Upper lobe of right lung (tissue), 1 donor: ENCODE measurements around the gene CMIP. TPM values are rescaled to one million over a fixed set of nuclear protein-coding genes. Genes with fewer than 3 reads are reported as not detected.
A peak's percentile ranks its signal among the peaks of the same experiment; 100 is the strongest.

ENCODE experiments used
- ATAC-seq: fragments of 200-7000 bp; cut with Tn5 transposase; one replicate; pipeline ENCODE4 v1.9.1; 2020; ENCODE audit warnings: mild to moderate bottlenecking, moderate library complexity
- DNase-seq: peaks from one replicate; pipeline ENCODE4 v3.0.0-alpha.2; 2020
- H3K27ac ChIP-seq: fragments of 200-600 bp; one replicate; pipeline ENCODE4 v1.8.0; 2022
- H3K27me3 ChIP-seq: fragments of 200-600 bp; one replicate; pipeline ENCODE4 v1.8.0; 2022; ENCODE audit warnings: mild to moderate bottlenecking
- H3K36me3 ChIP-seq: fragments of 200-600 bp; one replicate; pipeline ENCODE4 v1.8.0; 2022
- H3K4me1 ChIP-seq: fragments of 200-600 bp; one replicate; pipeline ENCODE4 v1.8.0; 2022
- H3K4me3 ChIP-seq: fragments of 200-600 bp; one replicate; pipeline ENCODE4 v1.8.0; 2022; ENCODE audit warnings: mild to moderate bottlenecking
- H3K9me3 ChIP-seq: fragments of 200-600 bp; one replicate; pipeline ENCODE4 v1.8.0; 2022
- intact Hi-C: fragments of 100-400 bp; cut with DNase I; formaldehyde crosslinking; loops from one replicate; pipeline ENCODE4 v1.11.0; 2022
- total RNA-seq: library from RNA; stranded (reverse); fragmentation: NEBNext Ultra II Directional; extraction: Animal tissue kit (Norgen Biotek cat#: 25700); gene quantifications from one replicate; pipeline ENCODE4 v1.2.1, GENCODE V29; 2021
- TF ChIP-seq, protein P1 (sequence below): fragments of 200-600 bp; IDR thresholded peaks from one replicate; pipeline ENCODE4 v1.8.0; 2022; ENCODE audit warnings: antibody characterized with exemption
- donor health status: DM: no; HTN: yes; CAD: no; lungs with severe emphysema.

The CMIP gene
- total RNA-seq, 1 donor from 2014 or later, result 73.8 TPM

DNA sequence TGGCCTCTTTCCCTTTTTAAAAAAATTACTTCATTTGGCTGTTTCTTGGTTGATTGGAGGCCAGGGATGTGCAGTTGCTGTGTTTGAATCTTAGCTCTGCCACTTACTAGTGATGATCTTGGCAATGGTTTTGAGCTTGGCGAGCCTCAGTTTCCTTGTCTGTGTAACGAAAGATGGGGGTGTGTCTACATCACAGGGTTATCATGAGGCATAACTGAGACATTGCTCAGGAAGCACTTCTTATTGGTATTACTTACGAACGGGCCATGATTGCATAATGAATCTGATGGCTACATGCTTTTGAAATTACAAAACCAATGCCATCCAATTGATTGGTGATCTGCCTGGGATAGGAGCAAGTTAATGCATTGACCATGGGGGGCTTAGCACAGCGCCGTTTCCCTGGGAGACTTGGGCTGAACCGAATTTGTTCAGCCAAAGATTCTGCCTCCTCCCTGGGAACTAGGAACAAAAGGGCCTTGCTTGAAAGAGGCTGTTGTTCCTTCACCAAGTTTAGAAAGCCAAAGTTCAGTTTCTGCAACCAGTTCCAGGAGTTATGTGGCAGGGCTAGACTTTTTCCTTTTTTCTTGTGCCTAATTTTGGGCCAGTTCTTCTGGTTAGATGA is 21.9 kb downstream of the CMIP start:
- intact Hi-C loops, result no loop called here
- H3K9me3 ChIP-seq, result no peaks in the 10 kb centered on the region
- DNase-seq, result no peak
- no peak overlapping the region for H3K27ac ChIP-seq
- H3K4me3 ChIP-seq, result no peak overlapping the region
- TF ChIP-seq, protein P1, sequence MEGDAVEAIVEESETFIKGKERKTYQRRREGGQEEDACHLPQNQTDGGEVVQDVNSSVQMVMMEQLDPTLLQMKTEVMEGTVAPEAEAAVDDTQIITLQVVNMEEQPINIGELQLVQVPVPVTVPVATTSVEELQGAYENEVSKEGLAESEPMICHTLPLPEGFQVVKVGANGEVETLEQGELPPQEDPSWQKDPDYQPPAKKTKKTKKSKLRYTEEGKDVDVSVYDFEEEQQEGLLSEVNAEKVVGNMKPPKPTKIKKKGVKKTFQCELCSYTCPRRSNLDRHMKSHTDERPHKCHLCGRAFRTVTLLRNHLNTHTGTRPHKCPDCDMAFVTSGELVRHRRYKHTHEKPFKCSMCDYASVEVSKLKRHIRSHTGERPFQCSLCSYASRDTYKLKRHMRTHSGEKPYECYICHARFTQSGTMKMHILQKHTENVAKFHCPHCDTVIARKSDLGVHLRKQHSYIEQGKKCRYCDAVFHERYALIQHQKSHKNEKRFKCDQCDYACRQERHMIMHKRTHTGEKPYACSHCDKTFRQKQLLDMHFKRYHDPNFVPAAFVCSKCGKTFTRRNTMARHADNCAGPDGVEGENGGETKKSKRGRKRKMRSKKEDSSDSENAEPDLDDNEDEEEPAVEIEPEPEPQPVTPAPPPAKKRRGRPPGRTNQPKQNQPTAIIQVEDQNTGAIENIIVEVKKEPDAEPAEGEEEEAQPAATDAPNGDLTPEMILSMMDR, result no peak
- peaks cover 71% of the 10 kb centered on the region for H3K4me1 ChIP-seq
- ATAC-seq, result no peak
- H3K36me3 ChIP-seq, result no peaks in the 10 kb centered on the region
- H3K27me3 ChIP-seq, result no peaks in the 10 kb centered on the region

DNA sequence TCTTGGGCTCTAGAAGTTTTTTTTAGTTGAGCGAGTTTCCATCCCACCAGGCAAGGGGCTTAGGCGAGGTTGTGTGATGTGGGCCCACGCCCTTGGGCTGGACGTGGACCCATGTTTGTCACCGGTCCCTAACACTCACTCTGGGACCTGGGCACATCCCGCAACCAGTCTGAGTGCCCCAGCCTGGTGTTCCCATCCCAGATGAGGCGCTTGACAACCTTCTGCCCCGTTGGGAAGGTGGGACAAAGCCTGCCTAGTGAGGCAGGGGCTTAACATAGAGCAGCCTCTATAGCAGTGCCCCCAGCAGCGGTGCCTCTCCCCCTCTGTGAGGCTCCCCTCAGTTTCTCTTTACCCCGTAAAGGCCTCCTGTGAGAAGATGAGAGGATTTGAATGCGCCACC is 22.5 kb downstream of the CMIP start:
- Histone ChIP-seq H3K4me1 (peaks cover 65% of the 10 kb centered on the region), H3K4me3 (no peak overlapping the region), H3K27ac (no peak overlapping the region), H3K9me3 (no peaks in the 10 kb centered on the region), H3K36me3 (no peaks in the 10 kb centered on the region), H3K27me3 (no peaks in the 10 kb centered on the region)
- ATAC-seq (no peak), DNase-seq (no peak)
- TF ChIP-seq, protein P1, result no peak
- intact Hi-C loops, result no loop called here

DNA sequence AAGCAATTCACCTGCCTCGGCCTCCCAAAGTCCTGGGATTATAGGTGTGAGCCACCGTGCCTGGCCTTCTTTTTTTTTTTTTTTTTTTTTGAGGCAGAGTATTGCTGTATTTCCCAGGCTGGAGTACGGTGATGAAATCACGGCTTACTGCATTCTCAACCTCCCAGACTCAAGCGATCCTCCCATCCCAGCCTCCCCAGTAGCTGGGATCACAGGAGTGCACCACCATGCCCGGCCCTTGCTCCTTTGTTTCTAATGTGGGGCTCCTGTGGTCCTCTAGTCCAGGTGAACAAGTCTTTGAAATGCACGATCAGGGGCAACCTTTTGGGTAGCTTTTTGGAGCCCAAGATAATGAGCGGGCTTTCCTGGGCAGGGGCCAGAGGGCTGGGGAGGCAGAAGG is 23.2 kb downstream of the CMIP start:
- no peaks in the 10 kb centered on the region for H3K36me3 ChIP-seq
- H3K27me3 ChIP-seq, result no peaks in the 10 kb centered on the region
- intact Hi-C loops, result no loop called here
- ATAC-seq, result no peak
- H3K4me1 ChIP-seq, result peaks cover 63% of the 10 kb centered on the region
- no peaks in the 10 kb centered on the region for H3K9me3 ChIP-seq
- TF ChIP-seq, protein P1, result no peak
- no peak overlapping the region for H3K4me3 ChIP-seq
- DNase-seq, result no peak
- no peak overlapping the region for H3K27ac ChIP-seq

DNA sequence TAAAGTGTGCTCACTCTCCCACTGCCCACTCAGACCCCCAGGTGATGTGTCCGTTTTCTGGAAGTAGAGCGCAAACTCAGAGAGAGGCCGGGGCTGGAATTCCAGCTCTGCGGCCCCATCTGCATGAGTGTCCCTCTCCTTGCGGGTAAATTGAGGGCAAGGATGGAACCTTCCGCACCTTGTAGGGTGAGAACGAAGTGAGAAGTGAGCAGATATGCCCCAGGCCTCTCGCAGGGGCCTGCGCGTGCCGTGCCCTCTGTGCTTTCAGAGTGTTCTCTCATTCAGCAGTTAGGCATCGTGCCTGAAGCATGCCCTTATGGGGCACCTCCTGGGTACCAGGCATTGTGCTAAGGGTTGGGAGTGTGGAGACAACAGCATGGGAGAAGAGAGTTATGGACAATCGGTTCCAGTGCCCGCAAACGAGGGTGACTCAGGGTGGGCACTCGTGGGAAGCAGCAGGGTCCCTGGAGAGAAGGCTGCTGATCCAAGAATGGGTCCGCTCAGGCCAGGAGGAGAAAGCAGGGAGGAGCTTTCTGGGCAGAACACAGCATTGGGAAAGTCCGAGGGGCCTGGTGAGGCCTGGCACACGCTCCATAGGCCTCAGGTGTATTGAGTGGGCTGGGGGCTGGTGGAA is 23.8 kb downstream of the CMIP start:
- ATAC-seq (no peak), DNase-seq (no peak)
- Histone ChIP-seq H3K9me3 (no peaks in the 10 kb centered on the region), H3K36me3 (no peaks in the 10 kb centered on the region), H3K4me1 (peaks cover 68% of the 10 kb centered on the region), H3K27me3 (no peaks in the 10 kb centered on the region), H3K4me3 (no peak overlapping the region), H3K27ac (peak overlapping the region; percentile 53)
- TF ChIP-seq, protein P1, result no peak
- intact Hi-C loops, result no loop called here

DNA sequence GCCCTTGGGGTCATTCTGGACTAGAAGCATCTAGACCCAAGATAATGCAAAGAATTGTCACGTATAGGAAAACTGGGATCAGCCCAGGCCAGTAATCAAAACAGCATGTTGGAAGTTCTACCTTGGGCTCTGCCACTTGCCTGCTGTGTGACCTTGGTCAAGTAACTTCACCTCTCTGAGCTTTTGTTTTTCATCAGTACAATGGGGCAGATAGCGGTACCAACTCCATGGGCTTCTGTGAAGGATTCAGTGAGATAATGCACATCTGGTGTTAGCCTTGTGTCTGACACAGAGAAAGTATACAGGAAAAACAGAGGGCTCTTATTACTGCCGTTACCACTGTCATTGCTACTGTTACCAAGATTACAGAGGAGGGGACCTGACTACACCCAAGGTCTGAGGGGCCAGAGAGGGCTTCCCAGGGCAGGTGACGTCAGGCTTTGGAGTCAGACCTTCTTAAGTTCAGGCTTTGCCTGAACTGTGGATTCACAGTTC is 24.6 kb downstream of the CMIP start:
- Histone ChIP-seq H3K4me1 (peaks cover 71% of the 10 kb centered on the region), H3K36me3 (no peaks in the 10 kb centered on the region), H3K27ac (peak overlapping the region; percentile 53), H3K4me3 (no peak overlapping the region), H3K9me3 (no peaks in the 10 kb centered on the region), H3K27me3 (no peaks in the 10 kb centered on the region)
- no peak for ATAC-seq
- TF ChIP-seq, protein P1, result no peak
- intact Hi-C loops, result no loop called here
- DNase-seq, result no peak
